Loucy (cell line): ENCODE results near the gene HSF2.
A peak's percentile ranks its signal among the peaks of the same experiment; 100 is the strongest.

ENCODE experiments used
- H2AFZ ChIP-seq: fragments of 200-600 bp; sonication (generic); 2 replicates; pipeline ENCODE4 v1.6.0; 2016; ENCODE audit warnings: antibody characterized with exemption, mild to moderate bottlenecking, low read length, moderate library complexity
- H3F3A ChIP-seq: fragments of 200-600 bp; 2 replicates; pipeline ENCODE4 v1.6.0; 2016; ENCODE audit warnings: antibody characterized with exemption, low read depth, mild to moderate bottlenecking
- H3K27me3 ChIP-seq: fragments of 200-600 bp; sonication (generic); 2 replicates; pipeline ENCODE4 v1.6.1; 2014; ENCODE audit warnings: low read length, mild to moderate bottlenecking; ENCODE audit not compliant: insufficient read depth, poor library complexity, severe bottlenecking
- H3K36me3 ChIP-seq: fragments of 200-600 bp; sonication (generic); 2 replicates; pipeline ENCODE4 v1.6.1; 2016; ENCODE audit warnings: low read length; ENCODE audit not compliant: insufficient read depth
- H3K4me1 ChIP-seq: fragments of 200-600 bp; sonication (generic); 2 replicates; pipeline ENCODE4 v1.5.1; 2014; ENCODE audit warnings: low read length, mild to moderate bottlenecking; ENCODE audit not compliant: insufficient read depth, poor library complexity, severe bottlenecking
- H3K4me2 ChIP-seq: fragments of 200-600 bp; sonication (generic); 2 replicates; pipeline ENCODE4 v1.6.0; 2014; ENCODE audit warnings: antibody characterized with exemption, low read length, low read depth, mild to moderate bottlenecking; ENCODE audit not compliant: poor library complexity, severe bottlenecking
- H3K4me3 ChIP-seq: fragments of 200-600 bp; sonication (generic); 2 replicates; pipeline ENCODE4 v1.5.1; 2014; ENCODE audit warnings: low read length, mild to moderate bottlenecking, mixed read lengths; ENCODE audit not compliant: poor library complexity, severe bottlenecking
- H3K79me2 ChIP-seq: fragments of 200-600 bp; sonication (generic); 2 replicates; pipeline ENCODE4 v1.6.1; 2014; ENCODE audit warnings: low read length; ENCODE audit not compliant: insufficient read depth
- H3K9ac ChIP-seq: fragments of 200-600 bp; sonication (generic); 2 replicates; pipeline ENCODE4 v1.6.0; 2014; ENCODE audit warnings: mild to moderate bottlenecking, low read depth, low read length, moderate library complexity; ENCODE audit not compliant: poor library complexity, severe bottlenecking
- H3K9me2 ChIP-seq: fragments of 200-600 bp; sonication (generic); replicated peaks from 2 replicates; pipeline ENCODE4 v1.6.1; 2016; ENCODE audit warnings: low read depth, low read length, mixed read lengths
- H3K9me3 ChIP-seq: fragments of 200-600 bp; sonication (generic); 2 replicates; pipeline ENCODE4 v1.6.1; 2014; ENCODE audit warnings: mild to moderate bottlenecking, antibody characterized with exemption, low read length, low read depth; ENCODE audit not compliant: insufficient read depth
- H4K20me1 ChIP-seq: fragments of 200-600 bp; sonication (generic); 2 replicates; pipeline ENCODE4 v1.6.0; 2014; ENCODE audit warnings: antibody characterized with exemption, low read length, mild to moderate bottlenecking; ENCODE audit not compliant: insufficient read depth, poor library complexity, severe bottlenecking
- CTCF ChIP-seq: fragments of 200-600 bp; sonication (generic); conservative IDR thresholded peaks from 2 replicates; pipeline ENCODE4 v1.5.1; 2014; ENCODE audit warnings: mild to moderate bottlenecking, antibody characterized with exemption, low read length
- EZH2phosphoT487 ChIP-seq: fragments of 200-600 bp; IDR thresholded peaks from 2 replicates; pipeline ENCODE4 v1.6.1; 2018; ENCODE audit warnings: antibody characterized with exemption, mild to moderate bottlenecking, moderate library complexity, borderline replicate concordance

HSF2 gene

GRCh38 chr6:122401104-122401503, 1.7 kb downstream of the HSF2 start:
- TF ChIP-seq EZH2phosphoT487 = no peak
- TF ChIP-seq CTCF = no peak
- H3K9me2 ChIP-seq = no peaks in the 10 kb centered on the region; the same call in 1 of the 2 replicates
- H3K4me3 ChIP-seq = peak overlapping the region; percentile 98
- no peaks in the 10 kb centered on the region for H3K9me3 ChIP-seq
- no peaks in the 10 kb centered on the region for H3F3A ChIP-seq
- peaks cover 59% of the 10 kb centered on the region for H3K4me1 ChIP-seq
- no peaks in the 10 kb centered on the region for H3K36me3 ChIP-seq
- H3K9ac ChIP-seq = peak overlapping the region; percentile 94
- H3K27me3 ChIP-seq = no peaks in the 10 kb centered on the region
- peaks cover 65% of the 10 kb centered on the region for H4K20me1 ChIP-seq
- peaks cover 66% of the 10 kb centered on the region for H3K79me2 ChIP-seq
- no peak overlapping the region for H2AFZ ChIP-seq
- peak overlapping the region; percentile 80 for H3K4me2 ChIP-seq

GRCh38 chr6:122404444-122404843, 5.0 kb downstream of the HSF2 start:
- Histone ChIP-seq H3K9me2 (no peaks in the 10 kb centered on the region), H4K20me1 (peaks cover 88% of the 10 kb centered on the region), H3K9ac (peak overlapping the region; percentile 24), H3K4me3 (peak overlapping the region; percentile 98), H3K27me3 (no peaks in the 10 kb centered on the region), H3K4me1 (peaks cover 75% of the 10 kb centered on the region), H3K36me3 (no peaks in the 10 kb centered on the region), H3F3A (no peaks in the 10 kb centered on the region), H3K9me3 (no peaks in the 10 kb centered on the region), H2AFZ (no peak overlapping the region), H3K79me2 (peaks cover 100% of the 10 kb centered on the region), H3K4me2 (peak overlapping the region; percentile 80)
- TF ChIP-seq CTCF = no peak
- TF ChIP-seq EZH2phosphoT487 = no peak

GRCh38 chr6:122405417-122405816, 6.0 kb downstream of the HSF2 start:
- H3F3A ChIP-seq = no peaks in the 10 kb centered on the region
- no peak overlapping the region for H2AFZ ChIP-seq
- H3K79me2 ChIP-seq = peaks cover 99% of the 10 kb centered on the region
- peaks cover 89% of the 10 kb centered on the region for H4K20me1 ChIP-seq
- peak overlapping the region; percentile 80 for H3K4me2 ChIP-seq
- H3K4me1 ChIP-seq = peaks cover 79% of the 10 kb centered on the region
- H3K27me3 ChIP-seq = no peaks in the 10 kb centered on the region
- peak overlapping the region; percentile 98 for H3K4me3 ChIP-seq
- H3K9ac ChIP-seq = no peak overlapping the region
- no peaks in the 10 kb centered on the region for H3K36me3 ChIP-seq
- TF ChIP-seq CTCF (peak; percentile 44), EZH2phosphoT487 (no peak)
- no peaks in the 10 kb centered on the region for H3K9me2 ChIP-seq
- no peaks in the 10 kb centered on the region for H3K9me3 ChIP-seq
